ENCODE results near the gene MPDU1.
"Not testable (repeated sequence)": the region's sequence is repeated elsewhere in the genome, so short reads cannot be mapped to it uniquely, and the experiment has no call there.

Gene MPDU1

GRCh38 chr17:7580604-7581575 is 2.8 kb upstream of the MPDU1 start:
- no peak for DNase-seq

DNA sequence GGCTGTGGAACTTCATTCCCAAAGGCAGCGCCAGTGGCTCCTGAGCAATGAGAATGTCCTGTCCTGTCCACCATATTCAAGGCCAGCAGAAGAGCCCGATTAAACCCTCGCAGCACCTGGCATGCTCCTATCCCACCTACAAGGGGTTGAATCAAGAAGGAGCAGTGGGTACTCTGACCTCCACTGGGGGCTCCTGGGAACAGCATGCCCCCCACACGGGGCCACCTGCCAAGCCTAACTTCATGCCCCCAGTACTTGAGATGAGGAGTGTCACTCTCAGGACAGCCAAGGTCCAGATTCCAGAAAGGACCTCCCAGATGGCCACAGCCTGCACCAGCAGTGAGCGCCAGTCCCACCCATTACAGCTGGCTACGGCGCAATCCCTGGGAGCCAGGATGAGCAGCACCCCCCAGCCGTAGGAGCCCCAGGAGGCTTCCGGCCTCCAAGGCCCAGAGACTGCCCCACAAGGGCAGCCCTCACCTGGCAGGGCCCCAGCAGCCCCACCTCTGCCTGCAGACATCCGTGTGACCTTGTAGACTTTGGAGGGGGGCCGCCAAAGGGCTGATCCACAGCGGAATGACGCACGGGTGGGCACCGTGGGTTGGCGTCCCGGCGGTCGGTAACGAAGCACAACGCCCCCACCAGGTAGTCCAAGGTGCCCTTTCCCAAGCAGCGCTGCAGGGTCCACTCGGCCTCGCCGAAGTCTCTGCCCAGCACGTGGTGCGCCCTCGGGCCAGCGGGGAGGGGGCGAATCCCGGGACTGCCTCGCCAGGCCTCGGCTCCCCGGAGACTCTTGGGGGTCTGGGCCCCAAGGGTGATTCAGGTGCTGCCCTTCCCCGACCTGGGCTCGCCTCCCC is 1.0 kb upstream of the MPDU1 start:
- DNase-seq = no peak

- no peak for DNase-seq
These were observed 3.2 kb downstream of the MPDU1 start for GRCh38 chr17:7586673-7587419.

DNA sequence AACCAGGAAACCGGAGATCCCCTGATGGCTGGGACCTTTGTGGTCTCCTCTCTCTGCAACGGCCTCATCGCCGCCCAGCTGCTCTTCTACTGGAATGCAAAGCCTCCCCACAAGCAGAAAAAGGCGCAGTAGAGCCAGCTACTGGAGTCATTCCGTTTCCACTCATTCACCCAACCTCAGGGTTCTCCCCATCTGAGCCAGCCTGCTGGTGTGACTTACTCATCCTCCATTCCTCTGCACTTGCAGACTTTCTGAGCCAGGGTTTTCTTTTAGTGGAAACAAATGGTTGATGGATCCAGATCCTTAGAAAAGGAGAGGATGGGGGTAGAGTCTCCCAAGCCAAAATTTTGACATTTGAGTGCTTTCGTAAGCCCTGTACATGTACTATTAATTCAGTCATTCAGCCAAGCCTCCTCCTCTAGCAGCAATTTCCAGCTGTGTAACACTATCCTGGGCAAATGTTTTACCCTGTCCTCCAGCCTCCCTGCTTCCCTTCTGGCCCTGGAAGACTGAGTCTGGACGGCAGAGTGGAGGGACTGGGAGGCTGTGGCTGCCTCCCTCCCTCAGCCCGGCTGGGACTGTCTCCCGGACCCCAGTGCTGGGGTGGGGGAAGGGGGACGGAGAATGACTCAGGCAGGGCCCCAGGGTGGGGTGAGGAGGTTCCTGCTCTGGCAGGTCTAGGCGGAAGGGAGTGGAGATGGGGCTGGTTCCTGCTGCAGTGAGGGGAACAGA is 3.9 kb downstream of the MPDU1 start:
- DNase-seq = no peak

DNA sequence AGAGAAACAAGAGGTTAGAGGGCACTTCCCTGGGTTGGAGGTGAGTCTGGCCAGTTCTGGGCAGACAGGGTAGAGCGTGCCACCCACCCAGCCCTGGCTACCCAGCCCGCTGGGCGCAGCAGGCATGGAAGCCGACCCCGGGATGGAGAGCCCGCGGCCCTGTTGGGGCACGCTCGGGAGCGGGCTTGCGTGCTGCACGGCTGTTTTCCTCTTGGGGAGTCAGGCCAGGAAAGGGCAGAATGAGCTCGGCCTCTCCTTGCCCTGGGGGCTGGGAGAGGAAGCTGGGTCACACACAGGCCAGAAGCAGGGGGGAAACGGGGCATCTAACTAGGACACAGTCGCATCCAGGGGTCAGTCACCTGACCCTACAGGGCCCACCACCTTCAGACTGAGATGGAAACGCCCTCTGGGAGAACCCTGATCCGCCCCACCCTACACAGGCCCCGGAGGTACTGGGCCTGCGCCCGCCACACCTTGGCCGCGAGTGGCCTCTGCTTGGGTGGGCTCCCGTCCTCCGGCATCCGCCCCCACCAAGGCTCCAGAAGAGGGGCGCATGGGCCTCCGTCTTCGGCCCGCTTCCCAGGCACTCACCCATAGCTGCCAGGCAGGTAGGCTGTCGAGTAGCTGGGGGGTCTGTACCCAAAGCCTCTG is 5.0 kb downstream of the MPDU1 start:
- DNase-seq = no peak

DNA sequence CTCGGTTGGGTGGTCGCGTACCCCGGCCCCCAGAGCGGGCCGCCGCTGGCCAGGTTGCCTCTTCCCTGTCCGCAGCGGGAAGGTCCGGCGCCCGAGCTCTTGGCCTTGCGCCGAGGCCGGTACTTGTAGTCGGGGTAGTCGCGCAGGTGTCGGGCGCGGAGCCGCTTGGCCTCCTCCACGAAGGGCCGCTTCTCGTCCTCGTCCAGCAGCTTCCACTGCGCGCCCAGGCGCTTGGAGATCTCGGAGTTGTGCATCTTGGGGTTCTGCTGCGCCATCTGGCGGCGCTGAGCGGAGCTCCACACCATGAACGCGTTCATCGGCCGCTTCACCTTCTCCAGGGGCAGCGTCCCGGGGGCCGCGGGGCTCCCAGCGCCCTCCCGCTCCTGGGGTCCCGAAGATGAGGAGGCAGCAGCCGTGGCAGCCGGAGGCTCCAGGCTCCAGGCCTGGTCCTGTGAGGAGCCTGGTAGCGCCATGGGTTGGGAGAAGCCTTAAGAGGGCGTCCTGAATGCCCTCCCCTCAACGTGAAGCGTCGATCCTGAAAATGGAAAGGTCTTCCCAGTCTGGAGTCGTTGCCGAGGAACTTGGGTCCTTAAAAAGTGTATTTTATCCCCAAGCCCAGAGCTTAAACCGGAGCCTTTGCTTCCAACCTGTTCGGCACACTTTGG is 5.7 kb downstream of the MPDU1 start:
- DNase-seq = peak; percentile 24

- no peak for DNase-seq
These were observed 6.4 kb downstream of the MPDU1 start, which contains the start of gene SOX15 for GRCh38 chr17:7589891-7590691. Gene SOX15 (minus strand): TSS chr17:7590094. CDS start chr17:7589676, 418 bp downstream.

GRCh38 chr17:7590743-7591142 is 7.1 kb downstream of the MPDU1 start:
- DNase-seq = no peak

DNA sequence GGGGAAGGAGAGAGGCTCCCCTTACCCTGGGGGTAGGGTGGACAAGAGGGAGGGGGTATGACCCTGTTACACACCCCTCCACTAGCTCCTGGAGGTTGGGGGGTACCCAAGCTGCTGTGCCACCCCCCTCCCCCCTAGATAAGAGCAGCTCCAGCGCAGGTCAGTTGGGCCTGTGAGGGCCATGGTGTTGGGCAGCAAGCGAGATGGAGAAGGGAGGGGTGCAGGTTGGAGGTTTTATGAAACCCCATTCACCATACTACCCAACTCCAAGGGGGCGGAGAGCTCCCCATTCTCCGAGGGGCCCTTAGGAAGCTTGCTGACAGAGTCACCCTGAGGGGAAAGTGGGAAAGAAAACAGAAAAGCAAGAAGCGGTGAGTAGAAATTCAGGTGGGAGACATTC is 7.9 kb downstream of the MPDU1 start:
- DNase-seq = no peak

DNA sequence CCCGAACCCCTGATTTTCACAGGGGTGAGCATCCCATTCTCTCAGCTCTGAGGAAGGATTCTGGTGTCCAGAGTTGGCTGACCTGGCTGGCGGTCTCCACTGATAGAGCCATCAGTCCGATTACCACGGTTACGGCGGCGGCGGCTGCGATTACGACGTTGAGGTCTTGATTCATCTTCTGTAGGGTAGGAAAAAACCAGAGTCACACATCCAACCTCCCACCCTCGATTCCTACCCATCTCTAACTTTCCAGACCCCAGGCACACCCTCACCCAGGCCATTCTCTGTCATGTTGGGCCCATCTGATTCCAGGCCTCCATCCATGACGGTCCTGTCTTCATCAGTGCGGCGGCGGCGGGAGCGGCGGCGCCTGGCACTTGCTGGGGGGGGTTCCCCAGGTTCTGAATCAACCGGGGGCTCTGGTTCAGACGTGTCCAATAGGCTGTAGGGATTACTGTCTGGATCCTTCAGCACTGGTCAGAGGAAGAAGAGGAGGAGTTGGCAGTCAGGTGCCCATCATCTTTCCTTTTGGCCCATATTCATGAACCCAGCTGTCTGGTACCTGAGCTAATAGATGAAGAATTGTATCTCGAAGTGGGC is 8.9 kb downstream of the MPDU1 start:
- DNase-seq = no peak

DNA sequence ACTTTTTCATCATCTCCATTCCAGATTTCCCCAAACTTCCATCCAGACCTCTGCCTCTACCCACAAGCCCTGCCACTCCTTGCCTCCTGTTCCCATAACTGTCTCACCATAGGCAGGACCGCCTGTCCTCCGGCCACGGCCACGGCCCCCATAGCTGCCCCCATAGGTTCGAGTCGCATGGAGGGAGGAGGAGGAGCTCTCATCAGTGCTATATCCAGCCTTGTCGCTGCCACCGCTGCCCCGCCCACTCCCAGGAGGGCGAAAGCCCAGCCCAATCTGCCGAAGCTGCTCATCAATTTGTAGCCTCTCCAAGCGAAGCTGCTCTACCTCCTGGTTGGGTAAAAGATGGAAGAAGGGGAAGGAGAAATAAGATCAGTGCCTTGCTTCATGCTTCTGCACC is 9.6 kb downstream of the MPDU1 start:
- no peak for DNase-seq

DNA sequence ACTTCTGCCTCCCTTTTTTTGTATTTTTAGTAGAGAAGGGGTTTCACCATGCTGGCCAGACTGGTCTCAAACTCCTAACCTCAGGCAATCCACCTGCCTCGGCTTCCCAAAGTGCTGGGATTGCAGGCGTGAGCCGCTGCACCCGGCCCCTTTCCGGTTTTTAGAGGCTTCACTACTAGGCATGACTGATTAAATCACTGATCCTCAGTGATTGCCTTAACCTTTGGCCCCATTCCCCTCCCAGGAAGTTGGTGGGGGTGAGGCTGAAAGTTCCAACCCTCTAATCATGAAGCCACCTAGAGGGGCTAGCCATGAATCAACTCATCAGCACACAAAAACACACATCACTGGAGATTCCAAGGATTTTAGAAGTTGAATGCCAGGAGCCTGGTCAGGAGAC is 13.9 kb downstream of the MPDU1 start:
- not testable (repeated sequence) for DNase-seq

DNA sequence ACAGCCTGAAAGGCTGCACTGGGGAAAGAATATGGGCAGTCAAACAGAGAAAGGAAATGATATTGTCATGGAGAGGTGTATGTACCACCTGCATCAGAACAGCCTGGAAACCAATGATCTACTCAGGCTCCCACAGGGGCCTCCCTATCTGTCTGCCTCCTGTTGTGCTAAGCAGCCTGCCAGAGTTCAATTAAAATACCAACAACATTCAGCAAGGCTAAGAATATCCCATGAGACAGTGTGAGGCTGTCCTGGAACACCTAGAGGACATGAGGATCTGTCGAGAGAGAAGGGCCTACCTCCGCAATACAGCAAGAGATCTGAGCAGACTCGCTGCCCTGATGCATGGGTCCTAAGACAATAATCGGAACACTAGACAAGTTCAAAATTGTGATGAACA is 22.6 kb downstream of the MPDU1 start:
- DNase-seq = no peak

DNA sequence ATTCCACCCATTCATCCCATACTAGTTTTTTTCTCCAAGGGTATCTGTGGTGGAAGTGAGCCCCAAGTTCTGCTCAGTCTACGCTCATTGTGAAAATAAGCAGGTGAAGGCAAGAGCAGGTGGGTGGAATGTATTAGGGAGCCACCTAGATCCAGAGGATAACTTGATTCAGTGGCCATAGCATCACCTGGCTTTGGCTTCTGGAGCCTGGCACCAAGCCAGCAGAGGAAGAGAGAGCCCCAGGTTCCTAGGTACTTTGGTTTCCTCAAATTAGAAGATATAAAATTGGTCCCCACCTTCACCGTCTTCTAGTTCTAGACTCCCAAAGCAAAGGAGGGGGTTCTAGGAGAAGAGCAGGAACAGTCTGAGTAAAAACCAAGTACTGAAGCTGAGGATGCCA is 27.0 kb downstream of the MPDU1 start:
- no peak for DNase-seq

- DNase-seq = no peak
These were observed 28.1 kb downstream of the MPDU1 start for GRCh38 chr17:7611635-7612293.

- DNase-seq = no peak
These were observed 28.6 kb downstream of the MPDU1 start for GRCh38 chr17:7612294-7612640.

DNA sequence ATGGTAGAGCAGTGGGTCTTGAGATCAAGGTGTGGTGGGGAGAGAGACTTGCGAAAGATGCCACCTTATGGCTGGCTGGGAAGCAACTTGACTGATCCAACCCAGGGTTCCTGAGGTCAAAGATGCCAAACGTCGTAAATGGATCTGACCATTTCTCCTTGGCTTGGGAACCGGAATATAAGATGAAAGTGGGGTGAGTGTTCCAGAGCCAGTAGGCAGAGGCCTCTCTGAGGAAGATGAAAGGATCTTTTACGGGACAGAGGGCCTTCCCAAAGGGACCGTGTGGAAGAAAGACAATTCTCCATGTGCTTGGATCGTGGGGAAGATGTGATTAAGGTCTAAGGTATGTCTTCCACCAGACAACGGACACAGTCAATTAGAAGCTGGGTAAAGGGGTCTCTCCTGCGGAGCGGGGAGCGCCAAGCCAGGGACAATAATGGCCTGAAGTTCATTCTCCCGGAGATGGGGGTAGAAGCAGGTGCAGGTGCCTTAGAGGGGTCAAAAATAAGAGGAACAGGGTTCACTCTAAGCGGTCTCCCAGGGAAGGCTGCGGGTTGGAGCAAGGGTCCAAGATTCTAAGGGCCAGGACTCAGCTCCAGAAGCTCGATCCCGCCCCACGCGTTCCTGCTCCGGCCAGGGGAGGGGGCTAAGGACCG is 30.2 kb downstream of the MPDU1 start:
- DNase-seq = no peak

- DNase-seq = peak; percentile 92
These were observed 31.0 kb downstream of the MPDU1 start, which contains the start of gene FXR2 for GRCh38 chr17:7614425-7615264. Gene FXR2 (minus strand): TSS chr17:7614897. CDS start chr17:7614532, 365 bp downstream.
